LNCAP (cell line): ENCODE results near the gene AGAP2.

Source experiments
- CTCF ChIP-seq: fragments of 450-650 bp; IDR thresholded peaks from 2 replicates; pipeline ENCODE4 v1.5.1; 2017; ENCODE audit warnings: mild to moderate bottlenecking

The AGAP2 gene

GRCh38 chr12:57693659-57694458 is 44.7 kb downstream of the AGAP2 start, which contains the start of gene OS9:
Gene OS9, plus strand, starts transcription at chr12:57694132. Its CDS starts 30 bp downstream, at chr12:57694162.
- peak; percentile 75 for TF ChIP-seq CTCF

- TF ChIP-seq CTCF, result no peak
These were observed 45.3 kb downstream of the AGAP2 start for GRCh38 chr12:57693317-57693658.

GRCh38 chr12:57692500-57692899 is 46.0 kb downstream of the AGAP2 start:
- TF ChIP-seq CTCF, result no peak

- no peak for TF ChIP-seq CTCF
These were observed 49.6 kb downstream of the AGAP2 start for GRCh38 chr12:57688931-57689330.

- no peak for TF ChIP-seq CTCF
These were observed 50.7 kb downstream of the AGAP2 start for GRCh38 chr12:57687862-57688261.

GRCh38 chr12:57679697-57680096 is 58.8 kb downstream of the AGAP2 start:
- TF ChIP-seq CTCF, result no peak

- TF ChIP-seq CTCF, result no peak
These were observed 63.9 kb downstream of the AGAP2 start for GRCh38 chr12:57674691-57675090.
